GM19238 (cell line): Measurements from ENCODE around the gene GABRA5.

Experiments used
- DNase-seq: peaks from one replicate; pipeline ENCODE4 v3.0.0; 2011; ENCODE audit warnings: low spot score; ENCODE audit not compliant: insufficient read length

The GABRA5 gene

GRCh38 chr15:26921433-26921832 lies 54.6 kb downstream of the GABRA5 start:
- DNase-seq = no peak

GRCh38 chr15:26926081-26926480 lies 59.2 kb downstream of the GABRA5 start:
- no peak for DNase-seq

- no peak for DNase-seq
These were observed 61.2 kb downstream of the GABRA5 start for GRCh38 chr15:26928051-26928450.

DNA sequence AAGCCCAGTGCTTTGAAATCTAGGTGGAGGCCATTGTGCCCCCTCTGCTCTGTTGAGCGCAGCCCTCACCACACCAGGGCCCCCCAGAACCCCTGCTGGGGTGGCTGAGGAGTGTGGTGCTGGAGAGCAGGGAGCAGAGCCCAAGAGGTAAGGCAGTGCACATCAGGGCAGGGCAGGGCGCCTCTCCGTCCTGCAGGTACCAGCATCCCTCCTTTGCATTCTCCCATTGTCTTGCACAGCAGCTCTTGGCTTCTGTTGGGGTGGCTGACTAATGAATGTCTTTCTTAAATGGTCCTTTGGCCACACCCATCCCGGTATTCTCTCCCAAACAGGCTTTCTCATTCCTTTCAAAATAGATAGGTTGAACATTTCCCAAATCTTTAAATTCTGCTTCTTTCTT lies 62.7 kb downstream of the GABRA5 start:
- no peak for DNase-seq

GRCh38 chr15:26934848-26935247 lies 68.0 kb downstream of the GABRA5 start:
- DNase-seq = no peak

DNA sequence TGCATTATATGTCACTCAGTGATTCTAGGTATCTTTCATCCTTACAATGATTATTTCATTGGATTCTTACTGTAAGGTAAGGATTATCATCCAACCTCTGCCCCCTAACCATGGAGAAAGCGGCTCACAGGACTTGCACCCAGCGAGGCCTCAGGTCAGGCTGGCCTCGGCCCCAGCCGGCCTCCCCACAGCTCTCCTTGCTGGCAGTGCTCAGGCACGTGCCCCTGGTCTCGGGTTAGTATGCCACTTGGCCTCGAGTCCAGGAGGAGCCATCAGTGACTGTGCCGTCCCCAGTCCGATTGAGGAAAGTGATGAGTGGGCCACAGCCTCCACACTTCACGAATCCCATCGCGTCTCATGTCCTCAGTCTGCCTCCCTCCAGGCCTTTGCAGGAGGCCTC lies 68.5 kb downstream of the GABRA5 start:
- no peak for DNase-seq

GRCh38 chr15:26936502-26936901 lies 69.6 kb downstream of the GABRA5 start:
- no peak for DNase-seq

DNA sequence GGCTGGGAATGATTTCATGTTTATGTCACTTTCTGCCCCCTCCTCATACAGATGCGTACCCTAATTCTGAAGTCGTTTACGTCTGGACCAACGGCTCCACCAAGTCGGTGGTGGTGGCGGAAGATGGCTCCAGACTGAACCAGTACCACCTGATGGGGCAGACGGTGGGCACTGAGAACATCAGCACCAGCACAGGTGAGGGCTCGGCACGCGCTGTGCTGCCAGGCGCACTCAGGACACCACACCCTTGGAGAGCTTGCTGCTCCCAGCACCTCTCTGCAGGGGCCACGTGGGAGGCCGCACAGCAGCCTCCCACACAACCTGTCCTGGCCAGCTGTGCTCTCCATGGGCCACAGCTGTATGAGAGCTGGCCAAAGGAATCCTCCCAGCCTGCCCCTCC lies 70.3 kb downstream of the GABRA5 start:
- no peak for DNase-seq

GRCh38 chr15:26939398-26939797 lies 72.5 kb downstream of the GABRA5 start:
- DNase-seq = no peak

DNA sequence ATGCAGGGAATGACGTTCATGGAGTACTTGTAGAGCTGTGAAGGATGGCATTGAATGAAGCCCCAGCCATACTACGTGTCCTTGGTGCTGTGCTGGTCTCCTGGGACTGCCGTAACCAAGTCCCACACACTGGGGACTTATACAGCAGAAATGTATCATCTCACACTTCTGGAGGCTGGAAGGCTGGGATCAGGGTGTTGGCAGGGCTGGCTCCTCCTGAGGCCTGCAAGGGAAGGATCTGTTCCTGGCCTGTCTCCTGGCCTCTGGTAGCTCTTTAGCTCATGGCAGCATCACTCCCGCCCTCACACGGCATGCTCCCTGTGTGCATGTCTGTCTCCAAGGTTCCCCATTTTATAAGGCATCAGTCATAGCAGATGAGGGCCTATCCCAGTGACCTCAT lies 74.6 kb downstream of the GABRA5 start:
- DNase-seq = no peak

- no peak for DNase-seq
These were observed 77.0 kb downstream of the GABRA5 start for GRCh38 chr15:26943866-26944265.

- DNase-seq = no peak
These were observed 78.2 kb downstream of the GABRA5 start for GRCh38 chr15:26945046-26945445.

- DNase-seq = no peak
These were observed 83.1 kb downstream of the GABRA5 start for GRCh38 chr15:26950001-26950400.

DNA sequence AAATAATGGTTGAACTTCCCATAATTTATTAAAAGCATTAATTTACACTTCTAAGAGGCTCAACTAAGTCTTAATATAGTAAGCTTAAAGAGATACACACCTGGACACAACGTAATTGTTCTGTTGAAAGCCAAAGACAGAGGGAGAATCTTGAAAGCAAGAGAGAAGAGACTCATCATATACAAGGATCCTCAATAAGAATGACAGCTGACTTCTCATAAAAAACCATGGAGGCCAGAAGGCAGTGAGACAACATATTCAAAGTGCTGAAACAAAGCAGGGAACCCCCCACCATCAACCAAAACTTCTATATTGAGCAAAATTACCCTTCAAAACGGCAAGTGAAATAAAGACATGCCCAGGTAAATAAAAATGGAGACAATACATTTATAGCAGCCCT lies 87.5 kb downstream of the GABRA5 start:
- DNase-seq = no peak

GRCh38 chr15:26967719-26968269 lies 100.9 kb downstream of the GABRA5 start:
- DNase-seq = no peak

- DNase-seq = no peak
These were observed 101.9 kb downstream of the GABRA5 start for GRCh38 chr15:26968806-26969205.

- no peak for DNase-seq
These were observed 103.9 kb downstream of the GABRA5 start, which contains the start of gene GABRG3 for GRCh38 chr15:26970712-26971210. Gene GABRG3, plus strand, starts transcription at chr15:26971181.

- DNase-seq = no peak
These were observed 104.6 kb downstream of the GABRA5 start for GRCh38 chr15:26971271-26972018.

DNA sequence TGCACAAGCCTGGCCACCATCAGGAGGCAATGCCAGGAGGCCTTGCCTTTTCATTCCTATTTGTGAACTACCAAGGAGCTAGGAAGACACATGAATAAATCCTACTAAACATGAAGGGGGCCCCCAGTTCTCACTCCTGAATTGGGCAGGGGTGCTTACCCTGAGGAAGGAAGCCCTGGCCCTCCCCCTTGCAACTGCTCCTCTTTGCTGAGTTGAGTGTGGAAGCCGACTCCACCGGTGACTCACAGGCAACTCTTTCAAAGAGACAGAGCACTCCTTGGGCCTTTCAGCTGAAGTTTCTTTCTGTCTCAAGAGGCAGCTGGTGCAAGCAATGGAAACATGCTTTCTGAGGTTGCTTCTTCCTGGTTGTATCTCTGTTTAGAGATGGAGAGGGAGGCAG lies 105.8 kb downstream of the GABRA5 start:
- DNase-seq = no peak

DNA sequence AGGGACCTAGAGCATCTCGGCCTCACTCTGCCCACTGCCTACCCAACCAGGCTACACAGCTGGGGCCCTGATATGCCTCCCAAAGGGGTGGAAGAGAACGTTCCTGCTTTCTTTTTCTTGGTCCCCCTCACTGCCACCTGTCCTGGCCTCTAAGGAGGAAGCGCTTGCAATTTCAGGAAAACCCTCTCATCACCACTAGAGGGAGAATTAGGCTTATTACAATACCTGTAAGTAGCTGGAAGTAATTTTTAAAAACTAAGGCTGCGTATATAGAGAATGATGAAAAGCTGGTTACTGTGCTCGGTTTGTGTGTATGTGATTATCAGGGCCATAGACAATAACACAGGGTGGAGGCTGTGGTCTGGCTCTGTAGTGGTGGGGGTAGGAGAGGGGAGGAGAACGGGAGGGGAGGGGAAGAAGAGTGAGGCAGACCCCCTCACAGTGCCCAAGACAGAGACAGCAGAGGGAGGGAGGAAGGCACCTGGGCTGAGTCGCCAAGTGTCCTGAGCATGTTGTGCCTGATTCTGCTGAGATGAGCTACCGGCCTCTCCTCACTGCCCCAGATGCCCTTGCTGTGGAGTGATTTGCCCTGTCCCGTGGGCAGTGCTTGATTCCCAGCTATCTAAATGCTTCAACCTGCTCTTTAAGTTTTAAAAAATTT lies 107.4 kb downstream of the GABRA5 start:
- no peak for DNase-seq

DNA sequence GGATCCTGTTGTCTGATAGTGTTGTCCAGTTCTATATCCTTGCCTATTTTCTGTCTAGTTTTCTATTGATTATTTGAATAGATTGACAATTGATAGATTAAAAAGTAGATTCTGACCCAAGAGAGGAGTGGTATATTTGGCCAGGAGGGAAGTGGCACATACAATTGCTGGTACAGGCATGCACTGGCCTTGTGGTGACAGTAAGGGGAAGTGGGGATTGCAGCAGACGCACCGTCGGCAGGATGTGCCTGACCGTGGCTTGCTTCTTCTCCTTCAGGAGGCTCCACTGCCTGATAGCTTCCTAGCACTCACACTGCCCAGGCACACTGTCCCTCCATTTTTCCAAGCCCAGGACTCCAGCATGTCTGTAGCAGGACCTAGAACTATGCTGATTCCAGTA lies 114.6 kb downstream of the GABRA5 start:
- DNase-seq = no peak

DNA sequence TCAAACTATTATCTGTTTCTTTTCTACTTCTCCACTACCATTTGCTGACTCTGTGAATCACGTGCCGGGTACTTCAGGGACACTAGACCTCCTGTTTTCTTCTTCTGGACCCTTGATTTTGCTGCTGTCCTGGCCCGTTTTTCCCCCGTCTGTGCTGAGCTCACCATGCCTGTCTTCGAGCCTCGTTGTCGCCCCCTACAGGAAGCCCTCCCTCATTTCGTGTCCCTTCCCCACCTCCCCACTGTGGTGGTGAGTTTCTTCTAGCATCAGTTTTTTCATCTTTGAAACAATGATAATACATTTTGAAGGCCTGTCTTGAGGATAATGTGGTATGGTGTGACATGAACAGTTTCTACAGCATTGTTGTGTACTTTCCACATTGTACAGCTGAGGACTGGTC lies 117.0 kb downstream of the GABRA5 start:
- no peak for DNase-seq

- no peak for DNase-seq
These were observed 118.2 kb downstream of the GABRA5 start for GRCh38 chr15:26985050-26985449.
